IPS-20b (cell line): ENCODE data around the gene TNFRSF13B.
"Not testable (repeated sequence)": the region's sequence is repeated elsewhere in the genome, so short reads cannot be mapped to it uniquely, and the experiment has no call there.

ENCODE experiments used
- H3K27ac ChIP-seq: one replicate; pipeline ENCODE4 v1.5.1; 2013; ENCODE audit warnings: low read length
- H3K27me3 ChIP-seq: 2 replicates; pipeline ENCODE4 v1.6.1; 2013; ENCODE audit warnings: mild to moderate bottlenecking, low read length, inconsistent platforms; ENCODE audit not compliant: insufficient read depth
- H3K36me3 ChIP-seq: 2 replicates; pipeline ENCODE4 v1.6.1; 2013; ENCODE audit warnings: low read depth, mild to moderate bottlenecking, inconsistent platforms, low read length, moderate library complexity; ENCODE audit not compliant: insufficient read depth
- H3K4me1 ChIP-seq: 2 replicates; pipeline ENCODE4 v1.6.1; 2013; ENCODE audit warnings: mild to moderate bottlenecking, control low read depth, inconsistent platforms, low read length, moderate library complexity; ENCODE audit not compliant: insufficient read depth
- H3K4me3 ChIP-seq: 2 replicates; pipeline ENCODE4 v1.5.1; 2013; ENCODE audit warnings: mild to moderate bottlenecking, low read length, inconsistent platforms
- H3K9ac ChIP-seq: 2 replicates; pipeline ENCODE4 v1.6.1; 2013; ENCODE audit warnings: low read depth, mild to moderate bottlenecking, inconsistent platforms, low read length, moderate library complexity
- H3K9me3 ChIP-seq: 2 replicates; pipeline ENCODE4 v1.6.1; 2013; ENCODE audit warnings: mild to moderate bottlenecking, low read depth, low read length, inconsistent platforms; ENCODE audit not compliant: insufficient read depth

TNFRSF13B gene

GRCh38 chr17:16923097-16923903 is 48.6 kb downstream of the TNFRSF13B start:
- no peaks in the 10 kb centered on the region for H3K9me3 ChIP-seq
- no peaks in the 10 kb centered on the region for H3K27me3 ChIP-seq
- no peak overlapping the region for H3K4me3 ChIP-seq
- H3K36me3 ChIP-seq: no peaks in the 10 kb centered on the region
- H3K9ac ChIP-seq: no peak overlapping the region
- no peaks in the 10 kb centered on the region for H3K4me1 ChIP-seq
- no peak overlapping the region for H3K27ac ChIP-seq

- Histone ChIP-seq H3K4me3 (no peak overlapping the region), H3K36me3 (no peaks in the 10 kb centered on the region), H3K27ac (no peak overlapping the region), H3K9me3 (no peaks in the 10 kb centered on the region), H3K4me1 (no peaks in the 10 kb centered on the region), H3K27me3 (no peaks in the 10 kb centered on the region), H3K9ac (no peak overlapping the region)
Observed at GRCh38 chr17:16922386-16923096, 49.4 kb downstream of the TNFRSF13B start.

GRCh38 chr17:16921451-16921850 is 50.5 kb downstream of the TNFRSF13B start:
- not testable (repeated sequence) for H3K27me3 ChIP-seq, H3K9ac ChIP-seq, H3K36me3 ChIP-seq, H3K9me3 ChIP-seq, H3K4me1 ChIP-seq, H3K4me3 ChIP-seq, H3K27ac ChIP-seq

DNA sequence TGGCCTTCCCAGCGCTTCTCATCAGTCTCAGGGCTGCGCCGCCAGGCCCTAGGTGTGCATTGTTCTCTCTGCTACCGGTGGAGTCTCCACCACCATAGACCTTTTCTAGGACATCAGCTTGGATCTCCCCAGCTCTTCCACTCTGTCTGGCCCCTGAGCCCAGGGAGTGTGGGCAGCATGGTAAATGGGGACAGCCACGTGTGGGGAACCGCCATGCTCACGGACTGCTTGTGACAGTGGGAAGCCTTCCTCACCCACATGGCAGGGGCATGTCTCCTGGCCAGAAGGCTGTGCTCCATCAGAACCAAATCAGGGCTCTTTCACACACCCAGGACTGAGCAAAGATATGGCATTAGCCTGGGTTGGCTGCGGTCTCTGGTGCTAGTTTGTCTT is 51.3 kb downstream of the TNFRSF13B start:
- Histone ChIP-seq H3K4me3 (no peak overlapping the region), H3K36me3 (no peaks in the 10 kb centered on the region), H3K4me1 (no peaks in the 10 kb centered on the region), H3K27ac (no peak overlapping the region), H3K9me3 (no peaks in the 10 kb centered on the region), H3K9ac (no peak overlapping the region), H3K27me3 (no peaks in the 10 kb centered on the region)

DNA sequence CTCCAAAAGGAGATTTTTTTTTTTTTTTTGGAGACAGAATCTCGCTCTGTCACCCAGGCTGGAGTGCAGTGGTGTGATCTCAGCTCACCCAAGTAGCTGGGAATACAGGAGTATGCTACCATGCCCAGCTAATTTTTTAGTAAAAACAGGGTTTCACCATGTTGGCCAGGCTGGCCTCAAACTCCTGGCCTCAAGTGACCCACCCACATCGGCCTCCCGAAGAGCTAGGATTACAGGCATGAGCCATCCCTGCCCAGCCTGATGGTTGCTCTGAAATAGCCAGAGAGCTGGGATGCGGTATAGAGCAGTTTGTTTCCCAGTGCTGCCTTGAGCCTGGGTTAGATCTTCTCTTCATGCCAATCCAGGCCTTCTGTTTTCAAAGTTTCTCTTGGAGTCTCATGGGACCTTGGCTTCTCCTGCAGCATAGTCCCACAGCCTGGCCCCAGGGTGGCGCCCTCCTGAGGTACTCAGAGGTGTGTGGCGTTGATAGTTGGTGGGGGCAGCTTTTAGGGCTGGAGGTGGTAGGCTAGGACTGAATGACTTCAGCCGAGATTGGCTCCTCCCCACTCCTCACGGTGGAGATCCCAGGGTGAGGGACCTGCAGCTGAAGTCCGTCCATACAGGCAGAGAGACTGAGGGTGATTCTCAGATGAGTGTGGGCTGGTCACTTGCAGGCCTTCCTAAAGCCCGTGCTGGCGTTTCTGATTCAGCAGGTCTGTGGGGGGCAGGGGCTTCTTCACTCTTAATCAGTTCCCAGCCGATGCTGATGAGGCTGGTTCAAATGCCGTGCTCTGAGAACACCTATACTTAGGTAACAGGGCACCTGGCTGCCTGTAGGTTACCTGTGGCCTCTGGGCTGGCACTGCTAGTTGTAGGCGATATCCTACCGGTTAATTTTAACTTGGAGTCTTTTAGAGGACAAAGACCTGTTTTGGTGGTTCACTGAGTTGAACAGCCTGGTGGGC is 52.0 kb downstream of the TNFRSF13B start:
- H3K4me3 ChIP-seq: no peak overlapping the region
- H3K9me3 ChIP-seq: no peaks in the 10 kb centered on the region
- no peaks in the 10 kb centered on the region for H3K4me1 ChIP-seq
- no peak overlapping the region for H3K9ac ChIP-seq
- no peaks in the 10 kb centered on the region for H3K27me3 ChIP-seq
- no peak overlapping the region for H3K27ac ChIP-seq
- H3K36me3 ChIP-seq: no peaks in the 10 kb centered on the region

- Histone ChIP-seq H3K4me1 (no peaks in the 10 kb centered on the region), H3K9me3 (no peaks in the 10 kb centered on the region)
Observed at GRCh38 chr17:16918443-16918842, 53.5 kb downstream of the TNFRSF13B start.

GRCh38 chr17:16917671-16918394 is 54.1 kb downstream of the TNFRSF13B start:
- H3K27me3 ChIP-seq: no peaks in the 10 kb centered on the region
- H3K9me3 ChIP-seq: no peaks in the 10 kb centered on the region
- H3K27ac ChIP-seq: no peak overlapping the region
- no peak overlapping the region for H3K4me3 ChIP-seq
- H3K9ac ChIP-seq: no peak overlapping the region
- no peaks in the 10 kb centered on the region for H3K36me3 ChIP-seq
- H3K4me1 ChIP-seq: no peaks in the 10 kb centered on the region

More at GRCh38 chr17:16918443-16918842, 53.5 kb downstream of the TNFRSF13B start:
- Histone ChIP-seq H3K9ac (no peak overlapping the region), H3K27ac (no peak overlapping the region), H3K36me3 (no peaks in the 10 kb centered on the region), H3K4me3 (no peak overlapping the region), H3K27me3 (no peaks in the 10 kb centered on the region)

GRCh38 chr17:16916557-16916920 is 55.4 kb downstream of the TNFRSF13B start:
- H3K27me3 ChIP-seq: no peaks in the 10 kb centered on the region
- no peak overlapping the region for H3K4me3 ChIP-seq
- H3K9me3 ChIP-seq: no peaks in the 10 kb centered on the region
- H3K4me1 ChIP-seq: no peaks in the 10 kb centered on the region
- no peak overlapping the region for H3K9ac ChIP-seq
- no peak overlapping the region for H3K27ac ChIP-seq
- no peaks in the 10 kb centered on the region for H3K36me3 ChIP-seq

GRCh38 chr17:16915752-16916556 is 56.0 kb downstream of the TNFRSF13B start:
- H3K27me3 ChIP-seq: no peaks in the 10 kb centered on the region
- H3K27ac ChIP-seq: no peak overlapping the region
- no peak overlapping the region for H3K9ac ChIP-seq
- no peaks in the 10 kb centered on the region for H3K9me3 ChIP-seq
- H3K36me3 ChIP-seq: no peaks in the 10 kb centered on the region
- H3K4me1 ChIP-seq: no peaks in the 10 kb centered on the region
- no peak overlapping the region for H3K4me3 ChIP-seq

- H3K36me3 ChIP-seq: no peaks in the 10 kb centered on the region
- H3K27me3 ChIP-seq: no peaks in the 10 kb centered on the region
- H3K4me1 ChIP-seq: no peaks in the 10 kb centered on the region
Observed at GRCh38 chr17:16913463-16913862, 58.5 kb downstream of the TNFRSF13B start.

More at GRCh38 chr17:16913463-16913862, 58.5 kb downstream of the TNFRSF13B start:
- Histone ChIP-seq H3K27ac (no peak overlapping the region), H3K9ac (no peak overlapping the region), H3K9me3 (no peaks in the 10 kb centered on the region), H3K4me3 (no peak overlapping the region)
